ENCODE measurements around the gene COG5.

COG5 gene

DNA sequence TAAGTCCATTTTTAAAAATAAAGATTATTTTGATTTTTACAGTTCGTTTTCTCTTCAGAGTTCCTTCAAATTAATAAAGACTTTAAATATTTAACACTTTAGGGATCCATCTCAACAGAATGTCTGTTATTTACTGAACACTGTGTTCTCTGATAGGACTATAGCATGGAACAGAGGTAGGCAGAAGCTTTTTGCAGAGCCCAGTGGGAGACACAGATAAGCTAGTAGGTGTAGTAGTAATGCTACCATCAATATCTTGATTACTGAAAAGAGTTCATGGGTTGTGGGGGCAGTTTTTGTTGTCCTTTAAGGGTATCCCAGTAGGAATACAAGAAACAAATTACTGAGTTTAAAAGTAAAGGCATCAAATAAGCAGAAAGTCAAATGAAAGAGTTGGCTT lies 254.4 kb downstream of the COG5 start:
- TF ChIP-seq GATA3 (IDR thresholded peaks at IDR 0.05; ENCODE audit: low read depth, low read length) (no peak), GATA2 (IDR thresholded peaks at IDR 0.05; ENCODE audit: low read depth, low read length) (no peak)

DNA sequence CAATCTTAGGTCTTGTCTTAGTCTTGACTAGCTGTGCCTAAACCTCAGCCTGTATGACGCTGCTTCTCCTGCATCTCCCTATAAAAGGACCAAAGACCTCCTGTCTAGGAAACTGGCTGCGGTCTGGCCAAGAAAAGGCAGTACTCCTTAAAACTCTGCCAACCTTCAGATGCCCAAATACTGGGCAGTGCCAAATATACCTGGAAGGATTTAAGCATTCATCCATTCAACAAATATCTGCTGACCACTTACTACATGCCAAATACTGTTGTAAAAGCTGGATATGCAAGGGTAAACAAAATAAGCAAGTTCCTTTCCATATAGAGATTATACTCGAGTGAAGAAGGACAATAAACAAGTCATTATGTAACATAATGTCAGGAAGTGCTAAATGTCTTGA lies 259.1 kb downstream of the COG5 start:
- TF ChIP-seq GATA2 (IDR thresholded peaks at IDR 0.05; ENCODE audit: low read depth, low read length) (no peak), GATA3 (IDR thresholded peaks at IDR 0.05; ENCODE audit: low read depth, low read length) (no peak)

DNA sequence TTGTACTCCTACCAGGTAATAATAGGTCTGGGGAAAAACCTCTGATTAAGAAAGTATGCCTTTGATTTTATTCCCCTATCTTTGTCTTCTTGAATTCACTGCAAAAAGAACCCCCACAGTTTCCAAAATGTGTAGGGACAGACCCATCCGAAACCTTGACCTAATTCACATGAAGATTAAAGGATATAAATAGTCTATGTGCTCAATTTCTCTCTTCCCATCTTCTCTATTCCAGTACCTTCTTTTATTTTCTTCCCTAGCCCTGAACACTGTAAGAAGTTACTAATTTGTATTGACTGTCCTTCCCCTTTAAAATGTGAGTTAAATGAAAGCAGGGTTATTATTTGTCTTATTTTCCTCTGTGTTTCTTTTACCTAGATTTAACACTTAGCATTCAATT lies 259.7 kb downstream of the COG5 start:
- TF ChIP-seq GATA2 (IDR thresholded peaks at IDR 0.05; ENCODE audit: low read depth, low read length) (no peak), GATA3 (IDR thresholded peaks at IDR 0.05; ENCODE audit: low read depth, low read length) (no peak)

DNA sequence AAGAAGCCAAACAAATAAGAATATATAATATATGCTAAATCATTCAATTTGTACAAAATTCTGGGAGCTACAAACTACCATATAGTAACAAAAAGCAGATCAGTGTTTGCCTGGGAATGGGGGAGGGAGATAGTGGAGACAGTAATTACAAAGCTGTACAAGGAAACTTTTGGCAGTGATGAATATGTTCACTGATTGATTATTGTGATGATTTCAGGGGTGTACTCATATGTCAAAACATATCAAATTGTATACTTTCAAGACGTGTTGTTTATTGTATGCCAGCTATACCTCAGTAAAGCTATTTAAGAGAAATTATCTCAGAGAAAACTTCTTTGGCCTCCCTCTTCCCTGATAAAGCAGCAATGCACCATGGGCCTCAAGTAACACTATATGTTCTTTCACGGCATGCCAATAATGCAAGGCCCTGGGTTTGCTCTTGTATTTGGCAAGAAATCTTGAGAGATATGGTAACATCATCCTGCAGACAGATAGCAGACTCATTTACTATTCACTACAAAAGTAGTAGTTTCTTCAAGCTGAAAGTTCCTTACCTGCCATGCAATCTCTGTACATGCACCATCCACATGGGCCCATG lies 261.4 kb downstream of the COG5 start:
- TF ChIP-seq GATA2 (IDR thresholded peaks at IDR 0.05; ENCODE audit: low read depth, low read length), result no peak
- no peak for TF ChIP-seq GATA3 (IDR thresholded peaks at IDR 0.05; ENCODE audit: low read depth, low read length)

DNA sequence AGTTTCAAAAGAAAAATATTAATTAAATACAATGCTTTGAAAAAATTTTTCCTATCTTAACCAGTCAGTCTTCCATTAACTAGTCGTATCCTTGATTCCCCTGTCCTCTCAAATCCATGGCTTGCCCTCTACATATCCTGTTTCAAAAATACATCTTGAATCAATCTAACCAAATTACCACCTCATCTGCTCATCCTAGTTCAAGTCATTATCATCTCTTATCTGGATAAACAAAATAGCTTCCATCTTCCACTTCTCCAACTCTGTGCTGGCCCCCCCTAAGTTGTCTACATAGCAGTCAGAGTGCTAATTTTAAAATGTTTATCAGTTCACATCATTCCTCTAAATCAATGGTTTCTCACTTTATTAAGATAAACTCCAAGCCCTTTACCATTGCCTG lies 269.5 kb downstream of the COG5 start:
- 0 out of 2 replicates have a peak, but pooled peaks have one; percentile 38 for TF ChIP-seq GATA3 (IDR thresholded peaks at IDR 0.05; ENCODE audit: low read depth, low read length)
- peak; percentile 12; the same call in 1 of the 2 replicates for TF ChIP-seq GATA2 (IDR thresholded peaks at IDR 0.05; ENCODE audit: low read depth, low read length)

DNA sequence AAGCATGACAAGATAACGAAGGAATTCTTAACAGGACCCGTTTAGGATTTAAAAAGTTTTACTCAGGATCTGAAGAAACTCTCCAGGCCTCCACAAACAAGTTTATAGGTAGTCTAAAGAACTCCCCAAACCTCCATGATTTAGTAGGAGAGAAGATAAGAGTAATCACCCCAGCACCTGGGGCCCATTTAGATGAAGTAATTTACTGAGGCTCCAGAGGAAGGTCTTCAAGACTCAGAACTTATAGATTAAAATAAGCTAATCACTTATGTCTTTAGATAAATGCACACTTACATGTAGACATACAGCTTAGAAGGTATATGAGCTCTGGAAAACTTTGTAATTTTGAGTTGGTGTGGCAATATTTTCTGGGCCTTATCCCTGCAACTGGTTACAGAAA lies 271.1 kb downstream of the COG5 start:
- TF ChIP-seq GATA2 (IDR thresholded peaks at IDR 0.05; ENCODE audit: low read depth, low read length) (no peak), GATA3 (IDR thresholded peaks at IDR 0.05; ENCODE audit: low read depth, low read length) (no peak)

DNA sequence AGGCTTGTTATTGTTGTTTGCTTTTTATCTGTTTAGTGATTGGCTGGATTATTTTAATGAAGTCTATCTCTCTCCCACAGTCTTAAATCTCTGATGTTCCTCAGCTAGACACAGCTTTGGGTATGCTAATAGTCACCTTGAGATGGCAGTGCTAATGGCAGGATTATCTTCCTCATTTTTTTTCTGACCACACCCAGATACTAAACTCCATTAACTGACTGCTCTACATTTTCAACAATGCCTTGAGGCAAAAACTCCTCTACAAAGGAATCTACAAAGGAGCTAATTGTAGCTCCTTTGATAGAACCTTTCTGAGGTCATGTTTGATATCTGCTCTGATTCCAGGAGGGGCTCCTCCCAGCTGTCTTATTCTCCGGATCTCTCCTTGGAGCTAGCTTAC lies 272.3 kb downstream of the COG5 start:
- TF ChIP-seq GATA3 (IDR thresholded peaks at IDR 0.05; ENCODE audit: low read depth, low read length) (no peak), GATA2 (IDR thresholded peaks at IDR 0.05; ENCODE audit: low read depth, low read length) (no peak)

DNA sequence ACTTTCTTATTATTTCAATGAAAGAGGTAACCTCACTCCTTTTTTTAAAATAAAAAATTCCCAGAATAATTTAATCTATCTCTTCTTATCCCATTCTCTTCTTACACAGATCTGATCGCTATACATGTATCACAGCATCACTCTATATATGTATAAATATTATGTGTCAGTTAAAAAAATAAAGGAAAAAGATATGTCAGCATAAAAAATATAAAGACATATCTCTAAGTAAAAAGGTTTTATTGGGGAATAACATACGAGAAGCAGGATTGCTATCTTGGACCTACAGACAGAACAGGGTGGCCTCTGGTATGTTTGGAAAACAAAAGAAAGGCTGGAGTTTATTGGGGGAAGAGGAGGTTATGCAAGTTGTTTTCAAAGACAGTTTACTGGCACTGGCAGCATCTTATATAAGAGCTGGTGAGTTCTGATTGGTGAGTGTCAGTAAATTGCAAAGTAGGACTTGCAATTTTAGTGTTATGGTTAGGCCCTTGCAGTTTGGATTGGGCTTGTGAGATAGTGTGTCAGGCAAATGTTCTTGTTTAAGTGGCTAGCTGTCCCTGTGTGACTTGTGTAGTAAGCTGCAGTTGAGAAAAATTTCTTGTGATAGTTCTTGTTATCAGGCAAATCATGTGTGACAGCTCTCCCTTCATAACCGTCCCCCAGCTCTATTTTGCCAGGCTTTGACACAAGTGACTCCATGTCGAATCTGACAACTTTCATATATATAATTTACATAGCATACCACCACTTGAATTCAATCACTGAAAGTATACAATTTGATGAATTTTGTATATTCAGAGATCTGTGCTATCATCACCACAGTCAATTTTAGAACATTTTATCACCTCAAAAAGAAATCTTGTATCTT lies 276.7 kb downstream of the COG5 start:
- no peak for TF ChIP-seq GATA3 (IDR thresholded peaks at IDR 0.05; ENCODE audit: low read depth, low read length)
- no peak for TF ChIP-seq GATA2 (IDR thresholded peaks at IDR 0.05; ENCODE audit: low read depth, low read length)

DNA sequence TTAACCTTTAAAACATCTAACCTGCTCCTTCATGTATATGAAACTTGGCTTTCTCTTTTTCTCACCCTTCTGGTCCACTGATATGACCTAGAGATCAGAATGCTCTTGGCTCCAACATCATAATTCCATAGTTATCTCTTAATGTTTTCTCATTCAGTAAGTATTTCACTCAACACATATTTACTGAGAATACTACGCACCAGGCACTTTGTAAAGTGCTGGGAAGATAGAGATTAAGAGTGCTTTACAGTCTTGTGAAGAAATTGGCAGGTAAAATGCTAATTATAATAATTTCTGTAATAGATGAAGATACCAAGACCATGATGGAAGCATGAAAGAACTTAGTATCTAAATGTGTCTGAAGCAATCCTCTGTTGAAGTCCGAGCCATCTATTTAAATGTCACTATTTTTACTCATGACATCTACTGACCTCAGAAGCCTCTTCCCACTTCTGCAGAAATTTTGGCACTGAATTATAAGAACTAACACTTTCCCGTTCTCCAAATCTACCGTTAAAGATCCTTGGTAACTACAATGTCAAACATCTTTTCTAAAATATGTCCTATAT lies 278.7 kb downstream of the COG5 start:
- TF ChIP-seq GATA2 (IDR thresholded peaks at IDR 0.05; ENCODE audit: low read depth, low read length) (no peak), GATA3 (IDR thresholded peaks at IDR 0.05; ENCODE audit: low read depth, low read length) (no peak)

DNA sequence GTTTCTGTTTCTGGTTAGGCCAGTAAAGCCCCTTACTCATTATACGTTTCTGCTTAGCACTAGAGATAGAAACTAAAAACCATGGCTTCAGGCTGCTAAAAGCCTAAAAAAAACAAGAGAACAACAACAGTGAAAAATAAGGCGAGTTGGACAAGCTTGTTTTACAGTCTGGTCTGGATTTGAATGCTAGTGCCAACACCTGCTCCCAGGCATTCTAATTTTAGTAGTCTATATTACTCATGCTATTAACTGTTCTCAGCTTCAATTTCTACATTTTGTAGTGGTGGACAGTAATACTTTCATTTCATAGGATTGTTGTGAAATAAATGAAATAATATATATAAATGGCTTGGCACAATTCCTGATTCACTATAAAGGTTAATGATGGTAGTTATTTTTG lies 286.4 kb downstream of the COG5 start:
- TF ChIP-seq GATA2 (IDR thresholded peaks at IDR 0.05; ENCODE audit: low read depth, low read length), result no peak
- no peak for TF ChIP-seq GATA3 (IDR thresholded peaks at IDR 0.05; ENCODE audit: low read depth, low read length)

DNA sequence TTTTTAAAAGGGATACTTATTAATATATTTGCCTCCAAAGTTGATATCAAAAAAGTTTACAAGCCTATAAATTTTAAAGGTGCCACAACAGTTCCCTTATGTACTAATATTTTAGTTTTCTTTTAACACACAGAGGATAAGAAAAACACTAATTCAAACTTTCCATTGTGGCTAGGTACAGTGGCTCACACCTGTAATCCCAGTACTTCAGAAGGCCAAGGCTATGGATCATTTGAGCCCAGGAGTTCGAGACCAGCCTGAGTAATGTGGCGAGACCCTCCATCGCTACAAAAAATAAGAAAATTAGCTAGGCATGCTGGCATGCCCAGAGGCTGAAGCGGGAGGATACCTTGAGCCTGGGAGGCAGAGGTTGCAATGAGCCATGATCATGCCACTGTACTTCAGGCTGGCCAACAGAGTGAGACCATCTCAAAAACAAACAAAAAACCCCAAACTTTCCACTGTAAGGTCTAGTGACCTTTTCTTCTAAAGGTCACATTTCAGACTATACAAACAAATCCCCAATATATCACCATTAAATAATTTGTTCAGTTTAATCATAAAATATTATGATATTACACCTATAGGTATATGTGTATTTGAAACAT lies 287.4 kb downstream of the COG5 start:
- TF ChIP-seq GATA3 (IDR thresholded peaks at IDR 0.05; ENCODE audit: low read depth, low read length) (no peak), GATA2 (IDR thresholded peaks at IDR 0.05; ENCODE audit: low read depth, low read length) (no peak)

DNA sequence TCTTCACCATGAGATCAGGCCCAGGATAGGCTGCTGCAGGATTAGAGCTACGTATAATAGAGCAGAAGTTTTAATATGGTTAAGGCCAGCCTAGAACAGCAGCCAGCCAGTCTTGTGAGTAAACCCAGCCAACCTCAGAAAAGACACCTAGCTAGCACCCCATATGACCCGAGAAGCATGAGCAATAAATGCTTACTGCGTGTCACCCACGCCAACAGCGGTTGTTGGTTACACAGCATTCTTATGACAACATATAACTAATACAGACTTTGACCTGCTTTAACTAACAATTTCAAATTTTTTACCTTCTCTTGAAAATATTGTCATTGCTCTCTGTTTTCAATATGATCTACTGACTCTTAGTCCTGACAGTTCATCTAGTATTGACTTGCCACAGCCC lies 289.2 kb downstream of the COG5 start:
- no peak for TF ChIP-seq GATA3 (IDR thresholded peaks at IDR 0.05; ENCODE audit: low read depth, low read length)
- no peak for TF ChIP-seq GATA2 (IDR thresholded peaks at IDR 0.05; ENCODE audit: low read depth, low read length)

DNA sequence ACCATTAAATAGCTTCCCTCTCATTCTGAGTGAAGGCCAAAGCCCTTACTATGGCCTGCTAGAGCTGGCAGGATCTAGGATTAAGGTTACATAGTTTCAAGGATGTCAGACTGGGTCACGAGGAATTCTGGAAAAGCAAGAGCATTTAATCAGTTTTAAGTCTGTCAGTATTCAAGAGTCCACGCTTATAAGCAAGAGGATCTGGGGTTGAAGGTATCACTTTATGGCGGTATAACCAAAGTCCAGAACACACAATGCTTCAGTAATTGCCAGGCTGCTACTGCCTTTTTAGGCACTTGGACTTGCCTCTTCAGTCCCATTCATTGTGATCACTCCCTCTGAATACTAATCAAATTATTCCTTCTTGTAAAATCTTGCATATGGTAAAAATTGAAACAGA lies 293.9 kb downstream of the COG5 start:
- TF ChIP-seq GATA3 (IDR thresholded peaks at IDR 0.05; ENCODE audit: low read depth, low read length) (no peak), GATA2 (IDR thresholded peaks at IDR 0.05; ENCODE audit: low read depth, low read length) (no peak)

DNA sequence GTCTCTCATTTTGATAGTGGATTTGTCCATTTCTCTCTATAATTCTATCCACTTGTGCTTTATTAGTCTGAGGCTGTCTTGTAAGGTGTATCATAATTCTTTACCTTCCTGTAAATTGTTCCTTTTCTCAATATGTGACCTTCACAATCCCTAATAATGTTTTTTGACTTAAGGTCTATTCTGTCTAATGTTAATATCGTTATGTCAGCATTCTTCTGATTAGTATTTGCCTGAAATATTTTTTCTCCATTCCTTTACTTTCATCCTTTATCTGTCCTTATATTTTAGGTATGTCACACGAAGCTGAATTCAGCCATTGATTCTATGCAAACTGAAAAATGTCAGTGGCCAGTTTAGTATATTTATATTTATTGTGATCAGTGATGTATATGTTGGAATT lies 295.1 kb downstream of the COG5 start:
- TF ChIP-seq GATA2 (IDR thresholded peaks at IDR 0.05; ENCODE audit: low read depth, low read length) (no peak), GATA3 (IDR thresholded peaks at IDR 0.05; ENCODE audit: low read depth, low read length) (no peak)
